Stimulated activated CD8-positive, alpha-beta memory T cell treated with anti-CD3 and anti-CD28 coated beads, Interleukin-4, amount 100 ng/mL, for 48 hours (primary cell): ENCODE measurements around the gene ANKRD13A.
"Not testable (repeated sequence)": the region's sequence is repeated elsewhere in the genome, so short reads cannot be mapped to it uniquely, and the experiment has no call there.

Source experiments
- DNase-seq: peaks from one replicate; pipeline ENCODE4 v3.0.0-alpha.2; 2020

The ANKRD13A gene

DNA sequence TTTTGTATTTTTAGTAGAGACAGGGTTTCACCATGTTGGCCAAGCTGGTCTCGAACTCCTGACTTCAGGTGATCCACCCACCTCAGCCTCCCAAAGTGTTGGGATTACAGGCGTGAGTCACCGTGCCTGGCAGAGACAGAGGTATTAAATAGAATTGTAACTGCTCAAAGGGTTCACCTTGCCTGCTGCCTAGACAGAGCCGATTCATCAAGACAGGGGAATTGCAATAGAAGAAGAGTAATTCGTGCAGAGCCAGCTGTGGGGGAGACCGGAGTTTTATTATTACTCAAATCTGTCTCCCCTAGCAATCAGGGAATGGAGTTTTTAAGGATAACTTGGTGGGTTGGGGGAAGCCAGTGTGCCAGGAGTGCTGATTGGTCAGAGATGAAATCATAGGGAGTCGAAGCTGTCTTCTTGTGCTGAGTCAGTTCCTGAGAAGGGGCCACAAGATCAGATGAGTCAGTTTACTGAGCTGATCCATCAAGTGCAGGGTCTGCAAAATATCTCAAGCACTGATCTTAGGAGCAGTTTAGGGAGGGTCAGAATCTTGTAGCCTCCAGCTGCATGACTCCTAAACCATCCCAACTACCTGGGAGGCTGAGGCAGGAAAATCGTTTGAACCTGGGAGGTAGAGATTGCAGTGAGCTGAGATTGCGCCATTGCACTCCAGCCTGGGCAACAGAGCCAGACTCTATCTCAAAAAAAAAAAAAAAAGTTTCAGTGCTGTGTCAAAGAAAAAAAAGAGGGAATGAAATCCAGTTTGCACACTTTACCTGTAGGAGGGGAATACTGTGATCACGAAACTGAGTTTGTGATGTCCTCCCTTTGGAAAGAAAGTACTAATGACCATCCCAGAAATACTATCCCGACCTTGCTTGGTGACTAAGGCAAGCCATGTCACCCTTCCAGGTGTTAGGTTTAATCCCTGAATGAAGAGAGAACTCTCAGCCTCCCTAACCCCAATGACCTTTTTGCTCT, 56.4 kb downstream of the ANKRD13A start:
- DNase-seq: peak; percentile 50

DNA sequence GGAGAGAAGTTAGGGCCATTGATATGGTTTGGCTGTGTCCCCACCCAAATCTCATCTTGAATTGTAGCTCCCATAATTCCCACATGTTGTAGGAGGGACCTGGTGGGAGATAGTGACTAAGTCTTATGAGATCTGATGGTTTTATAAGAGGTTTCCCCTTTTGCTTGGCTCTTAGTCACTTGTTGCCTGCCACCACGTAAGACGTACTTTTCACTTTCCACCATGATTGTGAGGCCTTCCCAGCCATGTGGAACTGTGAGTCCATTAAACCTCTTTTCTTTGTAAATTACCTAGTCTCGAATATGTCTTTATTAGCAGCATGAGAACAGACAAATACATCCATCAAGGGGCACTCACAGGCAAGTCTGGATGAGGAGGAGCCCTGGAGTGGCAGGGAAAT, 57.4 kb downstream of the ANKRD13A start:
- not testable (repeated sequence) for DNase-seq

- no peak for DNase-seq
Measured at GRCh38 chr12:110058875-110059615, 59.8 kb downstream of the ANKRD13A start.

- DNase-seq: no peak
Measured at GRCh38 chr12:110059651-110060000, 60.4 kb downstream of the ANKRD13A start.

- DNase-seq: no peak
Measured at GRCh38 chr12:110062241-110062640, 63.0 kb downstream of the ANKRD13A start.

GRCh38 chr12:110065540-110065939, 66.3 kb downstream of the ANKRD13A start:
- DNase-seq: no peak

- no peak for DNase-seq
Measured at GRCh38 chr12:110067531-110067930, 68.3 kb downstream of the ANKRD13A start.

DNA sequence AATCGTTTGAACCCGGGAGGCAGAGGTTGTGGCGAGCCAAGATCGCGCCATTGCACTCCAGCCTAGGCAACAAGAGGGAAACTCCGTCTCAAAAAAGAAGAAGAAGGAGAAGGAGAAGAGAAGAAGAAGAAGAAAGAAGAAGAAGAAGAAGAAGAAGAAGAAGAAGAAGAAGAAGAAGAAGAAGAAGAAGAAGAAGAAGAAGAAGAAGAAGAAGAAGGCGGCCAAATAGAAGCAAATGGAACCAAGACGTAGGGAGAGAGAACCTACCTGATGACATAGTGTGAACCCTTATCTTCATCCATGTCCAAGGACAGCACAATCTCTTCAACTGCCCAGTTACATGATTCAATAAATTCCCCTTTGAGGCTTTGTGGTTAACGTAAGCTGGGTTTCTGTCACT, 68.9 kb downstream of the ANKRD13A start:
- not testable (repeated sequence) for DNase-seq

GRCh38 chr12:110068654-110069053, 69.4 kb downstream of the ANKRD13A start:
- no peak for DNase-seq

DNA sequence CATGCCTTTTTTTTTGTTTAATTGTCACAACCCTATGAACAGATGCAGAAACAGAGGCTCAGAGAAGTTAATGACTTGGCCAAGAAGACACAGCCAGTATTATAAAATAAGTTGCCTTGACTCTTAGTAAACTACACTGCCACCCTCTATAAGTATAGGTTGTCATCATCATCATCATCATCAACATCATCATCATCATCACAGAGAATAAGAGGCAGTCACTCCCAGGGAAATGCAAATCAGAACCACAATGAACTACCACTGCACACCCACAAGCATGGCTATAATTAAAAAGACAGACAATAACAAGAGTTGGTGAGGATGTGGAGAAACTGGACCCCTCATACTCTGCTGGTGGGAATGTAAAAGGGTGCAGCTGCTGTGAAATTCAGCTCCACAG, 72.3 kb downstream of the ANKRD13A start:
- no peak for DNase-seq

GRCh38 chr12:110071967-110072366, 72.7 kb downstream of the ANKRD13A start:
- no peak for DNase-seq

- not testable (repeated sequence) for DNase-seq
Measured at GRCh38 chr12:110072636-110073035, 73.4 kb downstream of the ANKRD13A start.

DNA sequence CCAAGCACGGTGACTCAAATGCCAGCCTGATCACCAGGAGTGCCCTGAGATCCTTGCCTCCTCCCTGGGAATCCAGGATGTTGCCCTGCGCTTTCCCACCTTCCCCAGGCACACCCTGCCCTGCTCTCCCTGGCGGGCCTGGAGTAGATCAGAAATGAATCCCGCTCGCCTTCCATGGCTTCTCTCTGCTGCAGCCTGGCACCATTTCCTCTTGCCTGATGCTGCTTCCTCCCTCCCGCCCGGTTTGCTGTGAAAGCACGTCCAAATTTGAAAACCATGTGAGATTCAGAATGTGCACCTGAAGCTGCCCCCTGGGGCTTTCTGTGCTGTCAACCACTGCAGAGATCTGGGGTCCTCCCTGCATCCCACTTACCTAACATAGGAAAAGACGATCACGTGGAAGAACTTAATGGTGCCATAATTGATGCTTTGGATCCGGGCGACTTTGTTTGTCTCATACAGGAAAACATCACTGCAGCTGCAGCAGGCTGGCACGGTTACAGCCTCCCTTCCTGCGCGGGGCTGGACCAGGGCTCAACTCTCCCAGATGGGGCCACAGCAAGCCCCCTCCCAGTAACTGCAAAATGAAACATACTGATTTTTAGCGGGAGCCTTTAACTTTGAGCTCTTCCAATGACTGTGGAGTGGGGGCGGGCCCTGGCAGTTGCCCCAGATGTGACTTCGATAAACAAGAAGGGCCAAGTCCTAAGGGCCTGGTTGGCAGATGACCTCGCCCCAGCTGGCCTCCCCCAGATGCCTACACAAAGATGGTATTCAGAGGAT, 74.0 kb downstream of the ANKRD13A start:
- peak; percentile 59 for DNase-seq

DNA sequence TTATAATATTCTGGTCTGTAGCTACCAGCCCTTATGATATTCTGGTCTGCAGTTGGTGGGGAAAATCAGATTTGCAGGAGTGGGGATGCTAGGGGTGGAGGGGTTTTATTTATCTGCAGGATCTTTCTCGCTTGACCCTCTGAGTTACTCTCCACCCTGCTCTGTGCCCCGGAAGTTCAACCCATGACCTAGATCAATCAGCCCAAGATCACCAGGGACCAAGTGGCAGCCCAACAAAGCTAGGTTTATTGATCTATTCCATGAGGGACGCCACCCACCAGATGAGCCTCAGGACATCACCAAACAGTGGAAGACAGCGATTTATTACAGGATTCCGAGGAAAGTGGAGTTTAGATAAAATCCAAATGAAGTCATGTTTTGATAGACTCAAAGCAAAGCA, 74.9 kb downstream of the ANKRD13A start:
- no peak for DNase-seq

- DNase-seq: no peak
Measured at GRCh38 chr12:110075880-110076279, 76.7 kb downstream of the ANKRD13A start.

DNA sequence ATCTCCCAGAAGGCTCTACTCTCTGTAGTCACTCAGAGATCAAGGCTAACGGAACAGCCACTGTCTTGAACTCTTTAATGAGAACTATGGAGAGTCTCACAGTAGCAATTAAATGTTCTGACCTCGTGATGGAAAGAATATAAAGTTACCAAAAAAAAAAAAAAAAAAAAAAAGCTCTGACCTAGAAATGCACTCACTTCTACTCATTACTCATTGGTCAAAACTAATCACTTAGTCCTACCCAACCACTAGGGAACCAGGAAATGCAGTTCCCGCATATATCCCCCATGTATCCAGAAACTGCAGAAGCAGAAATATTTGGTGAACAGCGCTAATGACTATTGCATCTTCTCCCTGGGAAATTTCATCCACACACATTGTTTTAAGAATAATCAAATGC, 78.6 kb downstream of the ANKRD13A start:
- no peak for DNase-seq

DNA sequence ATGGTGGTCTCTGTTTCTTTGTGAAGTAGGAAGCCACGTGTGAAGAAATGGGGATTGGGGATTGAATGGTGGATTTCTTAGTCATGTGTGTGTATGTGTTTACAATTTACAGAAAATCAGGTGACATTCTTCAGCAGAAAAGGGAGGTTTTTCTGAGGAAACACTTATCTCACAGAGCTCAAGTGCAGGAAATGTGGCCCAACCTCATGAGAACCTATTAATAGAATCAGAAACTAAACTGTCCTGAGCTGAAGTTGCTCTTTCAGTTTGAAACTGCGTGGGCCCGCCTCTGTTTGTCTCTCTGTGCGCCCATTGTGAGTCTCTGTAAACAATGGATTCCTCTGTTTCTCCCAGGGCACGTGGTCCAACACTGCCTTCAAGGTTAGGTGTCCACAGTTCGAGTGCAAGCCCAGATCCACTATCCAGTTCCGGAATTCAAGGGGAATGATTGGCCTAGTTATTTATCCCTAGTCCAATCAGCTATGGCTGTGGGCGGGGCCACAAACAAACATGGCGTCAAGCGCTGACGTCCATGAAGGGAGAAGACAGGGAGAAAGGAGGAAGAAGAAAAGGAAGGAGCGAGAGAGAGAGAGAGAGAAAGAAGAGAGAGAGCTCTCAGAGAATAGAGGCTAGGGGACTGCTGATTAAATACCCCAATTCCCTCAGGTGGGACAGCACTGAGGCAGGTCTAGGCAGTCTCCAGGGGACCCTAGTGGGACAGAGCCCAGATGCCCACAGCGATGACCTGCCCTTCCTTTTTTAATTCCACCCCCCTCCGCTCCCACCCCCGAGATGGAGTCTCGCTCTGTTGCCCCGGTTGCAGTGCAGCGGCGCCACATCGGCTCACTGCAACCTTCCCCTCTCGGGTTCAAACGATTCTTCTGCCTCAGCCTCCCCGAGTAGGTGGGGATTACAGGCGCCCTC, 80.5 kb downstream of the ANKRD13A start:
- peak; percentile 81 for DNase-seq

- no peak for DNase-seq
Measured at GRCh38 chr12:110080410-110080809, 81.2 kb downstream of the ANKRD13A start.

DNA sequence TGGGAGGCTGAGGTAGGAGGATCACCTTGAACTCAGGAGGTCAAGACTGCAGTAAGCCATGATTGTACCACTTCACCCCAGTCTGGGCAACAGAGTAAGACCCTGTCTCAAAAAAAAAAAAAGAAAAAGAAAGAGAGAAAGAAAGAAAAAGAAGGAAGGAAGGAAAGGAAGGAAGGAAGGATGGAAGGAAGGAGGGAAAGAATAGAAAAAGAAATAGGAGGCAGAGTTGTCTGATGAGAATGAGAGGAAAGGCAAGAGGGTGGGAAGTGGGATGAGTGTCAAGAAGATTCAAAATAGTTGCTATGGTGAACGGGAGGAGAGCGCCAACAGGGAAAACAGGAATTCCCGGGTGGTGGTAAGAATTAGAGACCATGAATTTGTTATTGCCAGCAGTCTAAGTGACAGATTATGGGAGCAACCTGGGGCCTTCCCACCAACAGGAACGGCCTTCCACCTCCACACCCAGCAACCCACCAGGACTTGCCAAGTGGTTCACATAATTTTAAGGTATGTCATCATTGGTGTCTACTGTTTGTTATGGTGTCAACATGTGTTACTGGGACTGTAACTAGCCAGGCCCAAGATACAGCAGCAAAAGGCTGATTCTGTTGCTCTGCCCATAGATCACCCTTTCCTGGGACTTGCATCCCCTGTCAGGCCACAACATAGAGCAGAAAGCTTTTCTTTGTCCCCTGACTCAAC, 85.2 kb downstream of the ANKRD13A start:
- no peak for DNase-seq

- DNase-seq: not testable (repeated sequence)
Measured at GRCh38 chr12:110088216-110088615, 89.0 kb downstream of the ANKRD13A start.

DNA sequence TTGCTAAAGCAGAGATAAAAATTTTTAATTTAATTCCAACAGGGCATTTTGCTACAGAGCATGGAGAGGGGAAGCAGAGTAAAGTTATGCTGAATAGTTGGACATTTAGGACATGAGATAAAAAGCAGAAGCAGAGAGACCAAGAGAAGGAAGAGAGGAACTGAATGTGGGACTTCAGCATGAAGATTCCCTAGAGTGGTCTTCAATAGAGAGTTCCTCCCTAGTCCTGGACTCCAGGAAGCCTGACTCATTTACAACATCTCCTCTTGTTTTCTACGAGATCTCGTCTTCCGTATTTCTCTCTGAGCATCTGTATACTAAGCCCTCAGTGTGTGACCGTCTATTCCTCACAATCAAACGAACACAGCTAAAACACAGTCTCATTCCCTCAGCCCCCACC, 89.7 kb downstream of the ANKRD13A start:
- no peak for DNase-seq
